Peyer's patch (tissue), 4 donors: Measurements from ENCODE around the gene NPPC. TPM values are rescaled to one million over a fixed set of nuclear protein-coding genes. Genes with fewer than 3 reads are reported as not detected.
A peak's percentile ranks its signal among the peaks of the same experiment; 100 is the strongest.

Source experiments
- DNase-seq, 3 donors: peaks; one replicate each; pipeline ENCODE4 v3.0.0-alpha.2; 2017 to 2019
- H3K27ac ChIP-seq, 4 donors: fragments of 200-600 bp; sonication (generic); one replicate each; pipeline ENCODE4 v1.5.1; 2016 to 2019
- H3K27me3 ChIP-seq, 2 donors: fragments of 200-600 bp; sonication (generic); one replicate each; pipeline ENCODE4 v1.5.1; 2019
- H3K36me3 ChIP-seq, 3 donors: fragments of 200-600 bp; sonication (generic); one replicate each; pipeline ENCODE4 v1.5.1; 2016 to 2019
- H3K4me1 ChIP-seq, 4 donors: fragments of 200-600 bp; sonication (generic); one replicate each; pipeline ENCODE4 v1.5.1; 2016 to 2019
- H3K4me3 ChIP-seq, 4 donors: fragments of 200-600 bp; sonication (generic); 1 replicate in 3 of 4; 2 replicates in 1 of 4; pipeline ENCODE4 v1.5.1; 2016 to 2019; ENCODE audit warnings: mild to moderate bottlenecking in 1 of 4
- H3K9me3 ChIP-seq, 4 donors: fragments of 200-600 bp; sonication (generic); one replicate each; pipeline ENCODE4 v1.5.1; 2016 to 2019; ENCODE audit warnings: mild to moderate bottlenecking in 1 of 4
- POLR2A ChIP-seq, 2 donors: fragments of 450-650 bp; IDR thresholded peaks; one replicate each; pipeline ENCODE4 v1.5.1; 2017; ENCODE audit warnings: antibody characterized with exemption in 2 of 2, mild to moderate bottlenecking in 2 of 2, moderate library complexity in 2 of 2
- total RNA-seq, 4 donors: library from RNA; depleted of rRNA; stranded (reverse); fragments of >200 nt; gene quantifications; one replicate each; pipeline ENCODE4 v1.1.0, GENCODE V29; 2016
- TF ChIP-seq, protein P1 (sequence below), 6 experiments: fragments of 450-650 bp in 4 of 6; fragments of 200-600 bp in 2 of 6; sonication (generic) in 1 of 6; IDR thresholded peaks; one replicate each; pipeline ENCODE4 v1.5.1; 2017 to 2019; ENCODE audit warnings: antibody characterized with exemption in 6 of 6, mild to moderate bottlenecking in 3 of 6, moderate library complexity in 1 of 6

The NPPC gene
- total RNA-seq, 4 donors from 2014 or later: not detected

DNA sequence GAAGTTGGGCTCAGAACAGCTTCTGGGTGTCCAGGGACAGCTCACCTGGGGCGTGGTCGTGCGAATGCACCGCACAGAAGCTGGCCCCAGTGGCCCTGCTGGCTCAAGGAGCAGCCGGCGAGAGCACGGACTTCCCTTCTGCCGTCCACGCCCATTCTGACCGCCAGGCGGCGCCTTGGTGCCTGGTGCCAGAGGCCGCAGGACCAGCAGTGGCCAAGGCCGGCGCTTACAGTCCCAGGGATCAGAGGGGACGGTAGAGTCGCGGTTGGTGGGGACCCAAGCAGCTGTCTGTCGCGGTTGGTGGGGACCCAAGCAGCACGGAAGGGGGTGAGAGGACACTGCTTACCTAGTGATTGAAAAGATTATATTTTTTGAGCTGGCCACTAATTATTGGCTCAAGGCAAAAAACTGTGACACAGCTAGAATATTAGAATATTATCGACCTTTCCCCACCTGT lies 25.7 kb downstream of the NPPC start:
- DNase-seq: peak; percentile 56 to 88 (median 88)
- Histone ChIP-seq H3K27me3 (no peaks in the 10 kb centered on the region), H3K36me3 (no peaks in the 10 kb centered on the region), H3K9me3 (no peaks in the 10 kb centered on the region), H3K27ac (no peak overlapping the region), H3K4me1 (no peaks in the 10 kb centered on the region), H3K4me3 (no peak overlapping the region)
- TF ChIP-seq, protein P1, sequence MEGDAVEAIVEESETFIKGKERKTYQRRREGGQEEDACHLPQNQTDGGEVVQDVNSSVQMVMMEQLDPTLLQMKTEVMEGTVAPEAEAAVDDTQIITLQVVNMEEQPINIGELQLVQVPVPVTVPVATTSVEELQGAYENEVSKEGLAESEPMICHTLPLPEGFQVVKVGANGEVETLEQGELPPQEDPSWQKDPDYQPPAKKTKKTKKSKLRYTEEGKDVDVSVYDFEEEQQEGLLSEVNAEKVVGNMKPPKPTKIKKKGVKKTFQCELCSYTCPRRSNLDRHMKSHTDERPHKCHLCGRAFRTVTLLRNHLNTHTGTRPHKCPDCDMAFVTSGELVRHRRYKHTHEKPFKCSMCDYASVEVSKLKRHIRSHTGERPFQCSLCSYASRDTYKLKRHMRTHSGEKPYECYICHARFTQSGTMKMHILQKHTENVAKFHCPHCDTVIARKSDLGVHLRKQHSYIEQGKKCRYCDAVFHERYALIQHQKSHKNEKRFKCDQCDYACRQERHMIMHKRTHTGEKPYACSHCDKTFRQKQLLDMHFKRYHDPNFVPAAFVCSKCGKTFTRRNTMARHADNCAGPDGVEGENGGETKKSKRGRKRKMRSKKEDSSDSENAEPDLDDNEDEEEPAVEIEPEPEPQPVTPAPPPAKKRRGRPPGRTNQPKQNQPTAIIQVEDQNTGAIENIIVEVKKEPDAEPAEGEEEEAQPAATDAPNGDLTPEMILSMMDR (IDR thresholded peaks at IDR 0.05): peak; percentile 26 to 79 (median 68)
- TF ChIP-seq POLR2A (IDR thresholded peaks at IDR 0.05): no peak

DNA sequence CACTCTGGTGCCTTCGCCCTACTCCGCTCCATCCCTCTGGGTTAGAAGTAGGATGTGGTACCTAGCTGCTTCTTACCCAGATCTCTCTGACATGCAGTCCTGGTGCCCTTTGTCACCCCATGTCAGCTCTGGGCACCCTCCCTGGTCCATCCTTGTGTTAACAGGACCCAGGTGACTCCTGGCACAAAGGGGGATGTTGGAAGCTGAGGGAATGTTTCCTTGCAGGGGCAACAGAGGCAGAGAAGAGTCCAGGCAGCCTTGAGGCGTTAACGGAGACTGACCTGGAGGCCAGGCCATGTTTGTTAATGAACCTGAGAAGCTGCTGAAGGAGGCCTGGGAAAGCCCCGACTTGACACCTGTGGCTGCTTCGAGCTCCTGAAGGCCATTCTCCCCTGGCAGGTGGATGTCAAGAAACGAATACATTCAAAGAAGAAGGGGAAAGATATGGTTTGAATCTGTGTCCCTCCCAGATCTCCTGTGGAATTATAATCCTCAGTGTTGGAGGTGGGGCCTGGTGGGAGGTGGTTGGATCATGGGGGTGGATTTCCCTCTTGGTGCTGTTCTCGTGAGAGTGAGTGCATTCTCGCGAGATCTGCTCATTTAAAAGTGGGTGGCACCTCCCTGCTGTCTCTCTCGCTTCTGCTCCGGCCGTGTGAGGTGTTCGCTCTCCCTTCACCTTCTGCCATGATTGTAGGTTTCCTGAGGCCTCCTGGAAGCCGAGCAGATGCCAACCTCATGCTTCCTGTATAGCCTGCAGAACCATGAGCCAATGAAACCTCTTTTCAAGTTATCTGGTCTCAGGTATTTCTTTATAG lies 31.4 kb downstream of the NPPC start:
- Histone ChIP-seq H3K4me1 (no peaks in the 10 kb centered on the region), H3K9me3 (no peaks in the 10 kb centered on the region), H3K36me3 (no peaks in the 10 kb centered on the region), H3K4me3 (no peak overlapping the region), H3K27ac (no peak overlapping the region), H3K27me3 (no peaks in the 10 kb centered on the region)
- no peak for TF ChIP-seq POLR2A (IDR thresholded peaks at IDR 0.05)
- TF ChIP-seq, protein P1 (IDR thresholded peaks at IDR 0.05): no peak
- peak in 1 of 3 donors; percentile 34 for DNase-seq

DNA sequence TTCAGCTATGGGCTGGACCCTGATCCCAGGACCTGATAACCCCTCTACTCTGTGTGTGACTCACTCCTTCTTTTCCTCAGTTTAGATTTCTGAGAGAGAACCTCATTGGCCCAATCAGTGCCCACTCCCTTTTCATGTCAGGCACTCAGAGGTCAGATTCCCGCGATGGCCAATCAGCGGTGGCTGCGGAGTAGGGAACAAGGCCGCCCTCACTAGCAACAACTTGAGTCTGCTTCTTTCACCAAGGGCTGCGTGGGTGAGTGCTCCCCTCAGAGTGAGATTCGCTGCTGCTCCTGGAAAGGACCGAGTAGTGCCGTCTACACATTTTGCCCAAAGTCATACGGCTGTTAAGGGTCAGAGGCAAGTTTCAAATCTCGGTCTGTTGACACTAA lies 34.7 kb downstream of the NPPC start:
- Histone ChIP-seq H3K27me3 (no peaks in the 10 kb centered on the region), H3K9me3 (no peaks in the 10 kb centered on the region), H3K4me1 (no peaks in the 10 kb centered on the region), H3K27ac (no peak overlapping the region), H3K36me3 (no peaks in the 10 kb centered on the region), H3K4me3 (no peak overlapping the region)
- DNase-seq: peak in 1 of 3 donors; percentile 25
- TF ChIP-seq POLR2A (IDR thresholded peaks at IDR 0.05): no peak
- TF ChIP-seq, protein P1 (IDR thresholded peaks at IDR 0.05): no peak

DNA sequence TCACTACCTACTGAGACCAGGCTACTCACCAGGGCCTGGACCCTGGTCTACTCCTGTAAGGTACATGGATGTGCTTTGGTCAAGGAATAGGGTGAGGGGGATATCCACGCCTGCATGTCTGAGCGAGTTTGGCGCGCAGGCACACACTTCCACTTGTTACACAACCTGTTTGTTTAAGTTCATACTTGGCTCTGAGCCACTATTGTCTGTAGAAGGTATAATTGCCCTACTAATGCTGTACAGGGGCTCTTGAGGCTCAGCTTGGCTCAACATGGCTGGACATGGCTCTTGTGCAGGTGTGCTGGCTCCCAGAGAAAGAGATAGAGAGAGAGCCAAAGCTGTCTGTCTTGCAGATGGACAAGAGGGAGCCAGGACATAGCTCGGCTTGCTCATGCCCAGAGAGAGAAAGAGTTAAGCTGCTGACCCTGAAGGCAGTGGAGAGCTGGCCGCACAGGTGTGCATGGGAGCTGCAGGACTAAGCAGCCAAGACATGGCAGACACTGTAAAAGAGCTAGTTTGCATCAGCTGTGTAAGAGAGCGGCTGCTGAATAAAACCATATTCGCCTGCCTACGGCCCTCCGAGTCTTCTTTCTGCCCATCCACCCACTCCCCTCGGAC lies 35.2 kb downstream of the NPPC start:
- TF ChIP-seq POLR2A (IDR thresholded peaks at IDR 0.05): no peak
- H3K36me3 ChIP-seq: no peaks in the 10 kb centered on the region
- no peaks in the 10 kb centered on the region for H3K4me1 ChIP-seq
- no peak overlapping the region for H3K27ac ChIP-seq
- no peaks in the 10 kb centered on the region for H3K27me3 ChIP-seq
- DNase-seq: peak in 1 of 3 donors; percentile 29
- H3K9me3 ChIP-seq: peaks cover 0 to 5% (median 0%) of the 10 kb centered on the region in 4 donors
- no peak overlapping the region for H3K4me3 ChIP-seq

DNA sequence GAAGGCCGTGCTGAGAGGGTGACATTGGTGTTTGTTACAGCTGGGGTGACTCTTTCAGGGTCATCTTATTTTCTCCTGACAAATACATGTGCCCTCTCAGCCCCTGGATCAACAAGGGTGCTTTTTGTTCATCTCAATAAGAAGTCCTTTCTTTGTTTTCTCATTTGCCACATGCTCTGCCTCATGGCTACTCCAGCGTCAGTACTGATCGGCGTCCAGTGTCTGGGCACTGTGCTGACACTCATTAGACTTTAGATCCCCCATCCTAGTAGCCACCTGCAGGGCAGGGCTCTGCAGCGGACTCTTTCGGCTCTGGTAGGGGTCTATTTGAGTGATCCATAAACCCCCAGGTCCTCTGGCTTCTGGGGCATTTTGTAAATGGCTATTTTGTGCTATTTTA lies 38.4 kb downstream of the NPPC start:
- no peak for TF ChIP-seq POLR2A (IDR thresholded peaks at IDR 0.05)
- TF ChIP-seq, protein P1 (IDR thresholded peaks at IDR 0.05): no peak

More for the DNA sequence above, 38.4 kb downstream of the NPPC start:
- no peaks in the 10 kb centered on the region for H3K27me3 ChIP-seq
- H3K4me3 ChIP-seq: no peak overlapping the region
- H3K9me3 ChIP-seq: peaks cover 0 to 7% (median 0%) of the 10 kb centered on the region in 4 donors
- peaks cover 0 to 12% (median 0%) of the 10 kb centered on the region in 4 donors for H3K4me1 ChIP-seq
- no peak for DNase-seq
- H3K36me3 ChIP-seq: no peaks in the 10 kb centered on the region
- no peak overlapping the region for H3K27ac ChIP-seq
